Head of caudate nucleus (tissue), 42 donors: ENCODE measurements around the gene TMEM207.
A peak's percentile ranks its signal among the peaks of the same experiment; 100 is the strongest.
"Not testable (repeated sequence)": the region's sequence is repeated elsewhere in the genome, so short reads cannot be mapped to it uniquely, and the experiment has no call there.

Experiments
- DNase-seq, 42 donors: peaks; one replicate each; pipeline versions ENCODE4 v3.0.0 to v3.0.0-alpha.2; 2020 to 2021; ENCODE audit warnings: mixed read lengths in 7 of 42
- intact Hi-C: fragments of 100-400 bp; cut with DNase I; formaldehyde crosslinking; loops from one replicate; pipeline ENCODE4 v1.15.0; 2022

TMEM207 gene

DNA sequence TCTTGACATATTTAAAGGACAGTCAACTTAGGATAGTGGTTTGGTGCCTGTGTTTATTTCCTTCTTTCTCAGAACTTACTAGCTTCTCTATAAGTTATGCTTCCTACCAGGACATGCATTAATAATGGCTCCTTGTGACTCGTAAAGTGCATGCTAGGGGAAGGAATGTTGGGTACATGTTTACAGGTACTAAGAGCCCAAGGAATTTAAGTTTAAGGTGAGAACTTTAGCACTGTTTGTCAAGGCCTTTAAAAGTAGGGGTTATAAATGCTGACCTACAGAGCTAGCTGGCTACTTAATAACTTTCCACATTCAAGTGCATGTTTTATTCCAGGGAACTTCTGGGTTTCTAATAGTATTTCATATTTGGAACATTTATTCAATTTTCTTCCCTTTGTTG is at the start of gene TMEM207:
TSS of gene TMEM207 (minus strand) at position 101 of the 400 bp plus-strand sequence. CDS start at position 9, 92 bp downstream.
- intact Hi-C loops = no loop called here
- no peak for DNase-seq

DNA sequence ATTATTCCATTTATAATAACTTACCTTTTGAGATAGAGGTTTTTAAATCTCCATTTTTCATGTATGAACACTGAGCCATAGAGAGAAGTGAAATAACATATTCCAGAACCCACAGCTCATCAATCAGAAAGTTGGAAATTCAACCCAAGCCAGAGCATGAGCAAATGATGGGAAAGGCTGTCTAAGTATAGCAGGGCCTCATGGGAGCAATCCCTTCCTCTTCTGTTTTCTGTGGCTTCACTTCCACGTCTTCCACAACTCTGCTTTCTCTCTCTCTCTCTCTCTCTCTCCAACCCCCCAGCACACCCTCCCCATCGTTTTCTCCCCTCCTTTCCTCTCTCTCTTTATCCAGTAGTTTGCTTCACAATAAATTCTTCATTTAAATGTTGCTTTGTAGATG is 49.4 kb upstream of the TMEM207 start:
- intact Hi-C loops = no loop called here
- no peak for DNase-seq

DNA sequence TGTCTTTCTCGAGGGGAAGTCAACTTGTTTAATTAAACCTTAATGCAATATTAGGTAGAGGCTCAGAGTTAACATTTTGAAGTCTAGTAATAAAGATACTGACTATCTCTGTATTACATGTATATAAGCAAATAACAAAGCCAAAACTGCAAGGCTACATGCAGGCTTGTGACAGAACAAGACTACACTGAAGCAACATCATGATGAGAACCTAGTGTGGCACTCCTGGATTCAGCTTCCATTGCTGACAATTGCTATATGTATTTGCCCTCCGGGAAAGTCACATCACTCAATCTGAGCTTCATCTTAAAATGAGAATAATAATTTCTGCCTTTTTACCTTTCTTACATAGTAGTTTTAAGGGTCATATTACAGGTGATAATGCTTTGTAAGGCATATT is 48.6 kb upstream of the TMEM207 start:
- no peak for DNase-seq
- intact Hi-C loops = no loop called here

DNA sequence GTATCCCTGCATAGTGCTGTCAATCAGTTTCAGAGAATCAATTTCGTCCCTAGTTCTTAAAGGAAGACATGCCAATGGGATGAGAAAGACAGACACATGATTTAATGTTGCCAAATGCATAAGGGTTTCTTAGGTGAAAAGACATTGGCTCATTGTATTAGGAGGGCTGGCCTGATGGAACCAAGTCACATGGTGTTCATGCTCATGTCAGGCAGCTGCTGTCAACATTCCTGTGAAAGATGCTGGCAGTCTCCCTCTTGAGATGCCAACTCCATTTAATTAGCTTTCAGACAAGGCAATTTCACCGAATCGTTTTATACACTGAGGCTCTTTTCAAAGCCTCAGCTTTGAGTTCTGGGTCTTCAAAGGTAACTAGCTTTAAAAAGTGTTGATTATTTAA is 48.1 kb upstream of the TMEM207 start:
- intact Hi-C loops = no loop called here
- DNase-seq = peak in 1 of 42 donors; percentile 20

DNA sequence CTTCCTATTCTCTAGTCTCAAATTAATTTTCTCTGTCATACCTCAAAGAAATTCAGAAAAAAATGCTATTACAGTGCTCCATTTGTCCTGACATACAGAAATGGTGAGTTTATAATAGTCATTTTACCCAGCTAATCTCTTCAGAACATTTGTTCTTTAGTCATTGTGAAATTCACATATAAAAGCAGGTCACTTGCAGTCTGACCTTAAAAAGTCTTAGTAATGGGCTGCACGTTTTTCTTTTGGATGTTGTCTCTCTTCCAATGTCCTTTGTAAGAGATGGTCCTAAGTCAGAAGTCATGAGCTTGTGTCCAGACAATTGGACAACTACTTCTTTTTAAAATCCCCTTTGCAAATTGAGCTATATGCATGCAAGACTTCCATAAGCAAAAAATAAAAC is 47.2 kb upstream of the TMEM207 start:
- DNase-seq = no peak
- intact Hi-C loops = no loop called here

DNA sequence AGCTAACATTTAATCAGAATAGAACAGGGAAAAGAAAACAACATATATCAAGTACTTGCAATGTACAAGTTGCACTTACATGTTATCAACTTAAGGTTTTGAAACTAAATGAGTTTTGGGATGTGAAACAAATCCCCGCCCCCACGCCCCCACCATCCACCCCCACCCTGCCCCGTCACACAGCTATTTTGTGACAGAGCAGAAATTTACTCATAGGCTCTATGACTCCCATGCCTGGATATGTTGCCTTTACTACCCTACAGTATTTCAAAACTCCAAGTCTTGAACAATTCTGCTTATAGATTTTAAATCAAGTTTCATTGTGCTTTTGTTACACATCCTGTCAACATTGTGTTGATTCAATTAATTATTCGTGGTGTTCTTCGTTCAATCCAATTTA is 46.1 kb upstream of the TMEM207 start:
- intact Hi-C loops = no loop called here
- DNase-seq = no peak

DNA sequence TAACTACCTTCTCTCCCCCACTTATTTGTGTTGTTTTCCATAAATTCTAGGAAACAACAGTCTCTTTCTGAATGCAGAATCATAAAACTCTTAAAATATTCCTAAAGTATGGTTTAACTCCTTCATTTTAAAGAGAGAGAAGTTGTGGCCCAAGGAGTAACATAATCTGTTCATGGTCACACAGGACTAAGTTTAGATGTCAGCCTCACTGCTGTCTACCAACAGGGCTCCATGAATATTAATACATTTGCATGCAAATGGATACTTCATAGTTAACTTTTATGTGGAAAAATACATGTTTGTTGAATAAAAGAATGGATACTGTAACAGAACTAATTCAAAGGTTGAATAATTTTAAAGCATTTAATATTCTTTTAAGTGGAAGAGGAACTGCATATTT is 45.7 kb upstream of the TMEM207 start:
- DNase-seq = no peak
- intact Hi-C loops = no loop called here

DNA sequence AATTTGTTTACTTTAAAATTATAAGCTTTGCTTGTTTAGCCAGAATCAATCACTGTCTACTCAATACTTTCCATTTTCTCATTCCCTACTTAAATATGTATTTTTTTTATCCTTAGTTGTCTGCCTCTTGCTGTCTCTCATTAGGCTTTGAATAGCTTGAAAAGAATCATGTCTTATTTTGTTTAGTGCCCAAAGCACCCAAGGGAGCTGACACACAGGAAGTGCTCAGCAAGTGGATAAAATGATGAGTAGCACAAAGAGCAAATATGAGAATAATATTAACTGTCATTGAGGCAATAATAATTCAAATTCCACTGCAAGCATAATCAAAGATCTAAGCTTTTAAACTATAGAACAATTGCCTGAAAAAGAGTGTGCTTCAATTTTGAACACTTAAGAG is 45.2 kb upstream of the TMEM207 start:
- DNase-seq = no peak
- intact Hi-C loops = no loop called here

DNA sequence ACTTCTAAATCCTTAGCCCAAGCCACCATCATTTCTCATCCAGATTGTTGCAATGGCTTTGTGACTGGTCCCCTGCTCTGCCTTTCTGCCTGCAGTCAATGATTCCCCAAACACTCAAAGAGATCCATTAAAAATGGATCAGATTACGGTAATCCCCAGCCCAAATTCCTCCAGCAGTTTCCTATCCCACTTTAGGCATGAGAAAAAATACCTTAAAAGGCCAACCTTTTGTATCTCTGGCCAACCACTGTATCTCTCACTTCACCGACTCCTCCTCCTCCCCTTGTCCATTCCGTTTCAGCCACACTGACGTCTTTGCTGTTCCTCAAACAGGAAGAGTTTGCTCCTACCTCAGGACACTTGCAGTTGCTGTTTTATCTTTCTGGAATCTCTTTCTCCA is 43.3 kb upstream of the TMEM207 start:
- intact Hi-C loops = no loop called here
- DNase-seq = no peak

DNA sequence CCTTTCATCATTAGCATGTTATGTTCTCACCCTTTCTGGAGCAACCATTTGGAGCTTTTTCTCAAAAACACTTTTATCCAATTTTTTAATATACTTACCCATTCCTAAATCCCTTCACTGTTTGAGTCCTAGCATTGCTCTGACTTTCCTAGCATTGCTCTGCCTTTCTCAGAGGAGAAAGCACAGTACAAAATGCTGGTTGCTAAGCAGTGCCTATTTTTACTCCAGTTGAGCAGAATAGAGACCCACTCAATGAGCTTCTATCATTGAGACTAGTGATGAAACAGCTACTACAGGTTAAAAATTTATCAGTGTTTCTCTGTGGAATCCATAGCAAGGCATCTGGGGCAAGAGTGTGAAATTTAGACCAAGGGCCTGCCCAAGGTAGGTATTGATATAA is 42.4 kb upstream of the TMEM207 start:
- DNase-seq = peak in 5 of 42 donors; percentile 7 to 47 (median 24)
- intact Hi-C loops = no loop called here

DNA sequence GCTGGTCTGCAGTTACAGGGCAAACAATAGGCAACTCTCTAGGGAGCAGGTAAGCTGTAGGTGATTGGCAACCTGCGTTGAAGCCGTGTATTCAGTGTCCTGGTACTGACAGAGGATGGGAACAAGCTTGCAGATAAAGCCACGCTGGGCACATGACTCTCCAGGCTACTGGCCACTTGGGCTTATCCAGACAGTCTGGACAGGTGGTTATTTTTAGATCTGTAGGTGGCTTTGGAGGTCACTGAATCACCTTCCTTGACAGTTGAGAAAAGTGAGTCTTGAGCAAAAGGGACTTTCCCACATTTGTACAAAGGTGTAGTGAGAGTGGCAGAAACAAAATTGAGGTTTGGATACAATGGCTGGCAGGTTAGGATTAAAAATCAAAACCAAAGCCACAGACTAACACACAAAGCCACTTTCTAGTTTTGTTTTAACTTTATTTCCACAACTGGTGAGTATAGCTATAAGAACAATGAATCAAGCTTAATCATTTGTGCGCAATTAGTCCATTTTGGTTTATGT is 41.9 kb upstream of the TMEM207 start:
- DNase-seq = no peak
- intact Hi-C loops = no loop called here

DNA sequence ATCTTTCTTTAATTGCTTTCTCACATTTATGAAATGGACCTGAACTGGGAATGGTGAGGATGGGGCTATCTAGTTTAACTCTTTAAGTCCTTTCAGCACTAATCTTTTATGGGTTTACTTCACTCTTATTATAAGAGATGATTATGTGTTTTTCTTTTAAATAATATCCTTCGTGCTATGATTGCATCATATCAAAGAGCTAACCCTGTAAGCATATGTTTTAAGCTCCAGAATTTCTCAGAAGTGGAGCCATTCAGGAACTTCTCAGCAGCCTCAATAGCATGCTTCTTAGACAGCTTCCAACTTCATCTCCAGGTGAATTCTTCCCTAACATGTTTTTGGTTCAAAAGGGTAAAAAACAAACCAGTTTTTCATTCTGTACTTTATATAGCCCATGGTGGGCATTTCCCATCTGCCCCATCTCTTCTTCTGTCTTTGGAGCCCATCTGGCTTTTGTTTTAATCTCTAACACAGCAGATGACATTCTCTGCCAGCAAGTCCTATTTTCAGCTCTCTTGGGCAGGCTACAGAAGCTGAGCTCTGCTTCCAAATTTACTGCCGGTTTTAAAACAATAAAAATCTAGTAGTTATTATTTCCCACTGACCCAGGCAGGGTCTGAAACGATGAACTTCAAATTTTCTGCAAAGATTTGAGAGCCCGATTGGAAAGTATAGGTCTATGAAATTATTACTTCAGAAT is 37.4 kb upstream of the TMEM207 start:
- intact Hi-C loops = no loop called here
- no peak for DNase-seq

DNA sequence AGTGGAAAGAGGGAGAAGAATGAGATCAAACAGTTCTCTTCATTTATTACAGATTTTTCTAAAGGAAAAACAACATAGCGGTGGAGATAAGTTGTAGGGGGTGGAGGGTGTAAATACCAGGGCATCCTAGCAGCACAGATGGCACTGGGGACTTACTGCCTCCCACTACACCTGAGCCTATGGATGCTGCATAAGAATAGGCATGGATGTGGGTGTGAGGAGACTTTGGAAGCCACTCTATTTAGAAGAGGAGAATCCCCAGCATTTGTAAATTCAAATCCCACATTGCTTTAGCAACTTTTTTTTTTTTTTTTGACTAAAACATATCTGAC is 36.8 kb upstream of the TMEM207 start:
- intact Hi-C loops = no loop called here
- DNase-seq = no peak

DNA sequence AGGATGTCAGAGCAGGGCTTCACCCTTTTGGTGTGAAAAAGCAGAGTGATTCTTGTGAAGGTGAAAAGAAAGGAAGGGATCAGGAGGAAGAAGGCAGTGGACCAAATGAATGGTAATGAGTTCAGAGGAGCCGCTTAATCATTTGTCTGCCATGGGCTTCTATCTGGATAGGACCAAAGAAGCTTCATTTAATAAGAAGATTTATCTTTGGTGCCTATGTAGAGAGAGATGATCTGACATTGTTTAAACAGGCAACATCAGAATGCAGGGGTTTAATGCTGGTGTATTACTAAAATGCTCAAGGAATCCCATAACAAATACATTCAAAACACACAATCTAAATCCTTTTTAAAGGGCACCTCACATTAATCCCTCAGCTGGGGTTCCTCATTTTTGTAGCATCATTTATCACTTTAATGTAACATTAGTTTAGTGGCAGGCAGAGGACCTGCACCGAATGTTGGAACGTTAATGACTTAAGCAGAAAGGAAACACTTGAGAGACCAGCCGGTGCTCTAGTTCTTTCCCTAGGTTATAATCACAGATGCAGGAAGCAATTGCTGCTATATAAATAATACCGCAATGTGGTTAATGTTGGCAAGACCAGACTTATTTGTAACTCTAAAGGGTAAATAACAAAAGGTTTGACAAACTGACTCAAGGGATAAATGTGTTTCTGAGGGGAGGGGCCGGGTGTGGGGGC is 36.3 kb upstream of the TMEM207 start:
- DNase-seq = no peak
- intact Hi-C loops = no loop called here

DNA sequence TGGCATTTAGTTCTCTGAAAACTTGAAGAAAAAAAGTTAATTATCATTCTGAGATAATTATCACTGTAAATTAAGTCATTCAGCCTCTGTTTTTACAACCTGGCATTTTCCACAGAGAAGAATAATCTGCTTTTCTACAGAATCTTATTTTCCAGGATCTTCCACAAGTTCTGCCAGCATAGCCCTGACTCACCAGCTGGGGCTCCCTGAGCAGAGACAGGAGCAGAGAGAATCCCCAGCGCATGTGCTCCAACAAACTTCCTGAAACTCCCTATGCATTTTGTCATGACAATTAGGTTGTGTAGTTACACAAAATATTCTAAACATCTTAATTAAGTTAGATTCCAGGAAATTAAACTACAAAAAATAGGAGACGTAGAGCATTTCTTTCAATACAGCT is 32.1 kb upstream of the TMEM207 start:
- intact Hi-C loops = no loop called here
- DNase-seq = no peak

DNA sequence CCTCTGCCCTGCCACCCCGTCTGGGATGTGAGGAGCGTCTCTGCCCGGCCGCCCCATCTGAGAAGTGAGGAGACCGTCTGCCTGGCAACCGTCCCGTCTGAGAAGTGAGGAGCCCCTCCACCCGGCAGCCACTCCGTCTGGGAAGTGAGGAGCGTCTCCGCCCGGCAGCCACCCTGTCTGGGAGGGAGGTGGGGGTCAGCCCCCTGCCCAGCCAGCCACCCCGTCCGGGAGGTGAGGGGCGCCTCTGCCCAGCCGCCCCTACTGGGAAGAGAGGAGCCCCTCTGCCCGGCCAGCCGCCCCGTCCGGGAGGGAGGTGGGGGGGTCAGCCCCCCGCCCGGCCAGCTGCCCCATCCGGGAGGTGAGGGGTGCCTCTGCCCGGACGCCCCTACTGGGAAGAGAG is 23.6 kb upstream of the TMEM207 start:
- intact Hi-C loops = not testable (repeated sequence)

DNA sequence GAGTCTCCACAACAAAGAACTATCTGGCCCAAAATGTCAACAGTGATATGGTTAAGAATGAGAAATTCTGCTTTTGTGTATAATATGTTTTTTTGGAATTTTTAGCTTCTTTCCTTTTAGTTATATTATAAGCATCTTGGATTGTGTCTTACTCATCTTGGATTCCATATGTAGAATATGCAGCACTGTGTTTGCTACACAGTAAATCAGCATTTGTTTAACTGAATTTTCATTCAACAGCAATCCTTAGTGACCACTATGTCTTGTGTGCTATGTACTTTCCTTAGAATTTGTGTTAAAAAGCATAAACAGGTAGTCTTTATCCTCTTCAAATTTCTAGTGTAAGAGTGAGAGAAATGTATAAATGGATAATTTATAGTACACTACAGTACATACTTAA is 18.2 kb upstream of the TMEM207 start:
- intact Hi-C loops = no loop called here
- no peak for DNase-seq

More for the DNA sequence above, 23.6 kb upstream of the TMEM207 start:
- DNase-seq = not testable (repeated sequence)

DNA sequence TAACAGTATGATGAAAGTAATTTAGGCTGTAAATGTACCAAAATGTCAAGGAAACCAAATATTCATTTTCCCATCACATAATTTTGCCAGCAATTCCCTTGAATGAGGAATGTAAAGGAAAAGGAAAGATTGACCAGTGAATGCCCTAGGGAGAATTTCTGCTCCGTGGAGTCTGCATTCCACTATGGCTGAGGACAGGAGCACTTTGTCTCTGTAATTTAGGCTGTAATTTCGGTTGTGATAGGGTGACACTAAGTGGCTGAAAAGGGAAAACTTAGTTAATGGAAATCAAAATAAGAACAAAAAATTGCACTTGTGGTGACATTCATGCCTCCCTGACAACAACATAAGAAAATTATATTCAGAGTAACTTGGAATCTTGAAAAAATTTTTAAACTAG is 8.3 kb upstream of the TMEM207 start:
- DNase-seq = no peak
- intact Hi-C loops = no loop called here

DNA sequence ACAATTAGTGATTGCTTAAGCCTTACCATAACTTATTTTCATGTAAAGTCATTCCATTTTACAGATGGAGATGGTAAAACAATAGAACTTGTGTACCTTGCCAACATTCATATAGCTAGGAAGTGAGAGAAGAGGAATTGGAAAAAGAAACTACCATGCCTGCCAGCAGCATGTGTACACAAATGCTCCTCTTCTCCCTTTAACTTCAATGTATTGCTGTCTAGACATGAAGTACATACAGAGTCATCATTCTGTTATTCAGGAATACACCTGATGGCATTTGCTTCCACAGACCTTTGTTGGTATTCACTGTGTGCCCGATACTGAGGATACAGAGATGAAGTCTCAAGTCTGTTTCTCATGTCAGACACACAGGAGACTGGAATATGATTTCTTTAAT is 7.1 kb upstream of the TMEM207 start:
- intact Hi-C loops = no loop called here
- no peak for DNase-seq

DNA sequence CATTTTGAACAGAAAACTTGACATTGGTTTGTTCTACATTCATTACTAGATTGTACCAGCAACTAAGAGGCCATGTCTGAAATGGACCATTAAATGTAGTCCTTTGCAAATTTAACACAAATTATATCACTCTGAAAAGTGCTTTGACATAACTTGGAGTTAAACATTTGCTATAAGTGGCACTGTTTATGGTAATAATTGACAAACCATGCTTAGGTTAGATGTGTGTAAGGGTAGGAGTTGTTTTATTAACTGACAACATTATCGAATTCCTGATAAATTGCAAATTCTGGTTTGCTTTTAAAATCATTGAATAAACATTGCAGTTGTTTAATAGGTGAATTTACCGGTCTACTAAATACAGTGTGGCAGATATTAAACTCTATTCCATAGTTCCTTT is 6.1 kb upstream of the TMEM207 start:
- intact Hi-C loops = no loop called here
- no peak for DNase-seq

DNA sequence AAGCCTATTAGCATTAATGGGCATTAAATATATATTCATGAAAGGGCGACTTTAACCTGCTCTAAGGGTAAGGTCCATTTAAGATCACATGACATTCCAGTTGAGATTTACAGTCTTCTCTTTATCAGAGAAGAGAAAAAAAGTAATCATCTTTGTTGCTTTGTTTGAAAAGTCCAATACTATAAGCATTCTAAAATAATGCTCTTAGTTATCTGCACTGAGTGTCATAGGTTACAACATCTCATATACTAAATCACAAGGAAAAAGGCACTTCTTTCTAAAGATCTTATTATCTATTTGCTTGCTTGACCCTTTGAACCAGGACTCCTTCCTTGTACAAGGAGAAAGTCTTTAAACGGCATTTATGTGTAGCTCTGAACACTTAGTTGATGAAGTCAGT is 1.4 kb downstream of the TMEM207 start:
- DNase-seq = no peak
- intact Hi-C loops = no loop called here
